GM23248 (cell line): ENCODE measurements around the gene ZNRD2.

Experiments
- EZH2 ChIP-seq: fragments of 200-600 bp; sonication (generic); IDR thresholded peaks from 2 replicates; pipeline ENCODE4 v1.6.1; 2018; ENCODE audit warnings: antibody characterized with exemption, mild to moderate bottlenecking; ENCODE audit not compliant: insufficient read depth, poor library complexity, severe bottlenecking
- EZH2phosphoT487 ChIP-seq: fragments of 200-600 bp; sonication (generic); IDR thresholded peaks from 2 replicates; pipeline ENCODE4 v1.6.1; 2018; ENCODE audit warnings: antibody characterized with exemption, moderate library complexity, mild to moderate bottlenecking, low read depth; ENCODE audit not compliant: insufficient read depth

DNA sequence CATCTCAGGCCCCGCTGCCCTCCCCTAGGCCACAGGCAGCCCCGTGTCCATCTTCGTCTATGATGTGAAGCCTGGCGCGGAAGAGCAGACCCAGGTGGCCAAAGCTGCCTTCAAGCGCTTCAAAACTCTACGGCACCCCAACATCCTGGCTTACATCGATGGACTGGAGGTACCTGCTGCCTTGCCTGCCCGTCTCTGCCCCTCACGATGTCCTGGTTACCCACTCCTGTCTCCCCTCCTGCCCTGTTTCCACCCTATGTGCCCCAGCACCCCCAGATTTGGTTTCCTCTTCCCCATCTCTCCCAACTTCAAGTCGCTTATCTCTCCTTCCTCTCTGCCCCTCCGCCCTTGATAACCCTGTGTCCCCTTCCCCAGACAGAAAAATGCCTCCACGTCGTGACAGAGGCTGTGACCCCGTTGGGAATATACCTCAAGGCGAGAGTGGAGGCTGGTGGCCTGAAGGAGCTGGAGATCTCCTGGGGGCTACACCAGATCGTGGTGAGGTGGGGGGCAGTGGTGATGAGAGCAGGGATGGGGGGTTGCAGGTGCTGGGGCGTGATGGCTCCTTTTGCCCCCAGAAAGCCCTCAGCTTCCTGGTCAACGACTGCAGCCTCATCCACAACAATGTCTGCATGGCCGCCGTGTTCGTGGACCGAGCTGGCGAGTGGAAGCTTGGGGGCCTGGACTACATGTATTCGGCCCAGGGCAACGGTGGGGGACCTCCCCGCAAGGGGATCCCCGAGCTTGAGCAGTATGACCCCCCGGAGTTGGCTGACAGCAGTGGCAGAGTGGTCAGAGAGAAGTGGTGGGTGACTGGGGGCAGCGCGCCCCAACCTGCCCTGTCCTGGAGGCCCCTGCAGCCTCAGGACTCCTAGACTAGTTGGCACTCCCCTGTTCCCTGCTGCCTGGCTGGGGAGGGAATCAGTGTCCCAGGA is 44.5 kb upstream of the ZNRD2 start:
- no peak for TF ChIP-seq EZH2
- TF ChIP-seq EZH2phosphoT487, result no peak
